LNCAP (cell line): ENCODE data around the gene FANCG.

Experiments used
- CTCF ChIP-seq: fragments of 450-650 bp; IDR thresholded peaks from 2 replicates; pipeline ENCODE4 v1.5.1; 2017; ENCODE audit warnings: mild to moderate bottlenecking

Gene FANCG

DNA sequence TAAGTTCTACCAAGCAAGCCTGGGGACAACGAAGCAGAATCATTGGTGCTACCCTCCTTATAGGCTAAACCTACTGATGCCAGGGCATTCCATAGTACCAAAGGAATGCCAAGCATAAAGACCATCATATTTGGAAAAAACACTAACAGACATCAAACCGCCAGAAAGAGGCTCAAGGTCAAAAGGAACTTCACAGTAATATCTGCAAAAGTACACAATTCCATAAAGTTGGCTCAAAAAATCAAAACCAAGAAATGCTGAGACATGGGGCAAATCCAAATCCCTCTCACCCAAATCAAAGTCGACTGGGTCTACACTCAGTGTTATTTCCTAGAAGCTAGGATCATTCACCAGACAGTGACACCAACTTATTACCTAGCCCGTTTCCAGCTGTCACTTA, 10.7 kb downstream of the FANCG start:
- no peak for TF ChIP-seq CTCF

DNA sequence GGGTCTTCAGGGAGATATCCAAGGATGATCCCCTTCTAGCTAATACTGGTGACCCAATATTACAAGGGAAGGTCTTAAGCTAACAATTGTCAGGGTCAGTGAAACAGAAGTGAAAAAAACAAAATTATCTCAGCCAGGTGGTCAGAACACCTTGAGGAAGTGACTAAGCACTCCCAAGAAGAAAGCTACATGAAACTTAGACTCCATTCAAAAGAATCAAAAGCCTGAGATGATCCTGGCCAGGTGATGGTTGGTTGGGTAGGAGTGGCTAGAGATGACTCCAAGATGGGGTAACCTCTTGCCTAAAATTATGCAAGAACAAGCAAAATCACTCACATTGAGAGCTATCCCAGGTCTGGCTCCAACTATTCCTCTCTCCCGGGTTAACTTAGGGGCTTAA, 12.7 kb downstream of the FANCG start:
- no peak for TF ChIP-seq CTCF

GRCh38 chr9:35060548-35061207, 19.1 kb downstream of the FANCG start:
- TF ChIP-seq CTCF, result no peak

GRCh38 chr9:35059438-35059837, 20.3 kb downstream of the FANCG start:
- TF ChIP-seq CTCF, result no peak

DNA sequence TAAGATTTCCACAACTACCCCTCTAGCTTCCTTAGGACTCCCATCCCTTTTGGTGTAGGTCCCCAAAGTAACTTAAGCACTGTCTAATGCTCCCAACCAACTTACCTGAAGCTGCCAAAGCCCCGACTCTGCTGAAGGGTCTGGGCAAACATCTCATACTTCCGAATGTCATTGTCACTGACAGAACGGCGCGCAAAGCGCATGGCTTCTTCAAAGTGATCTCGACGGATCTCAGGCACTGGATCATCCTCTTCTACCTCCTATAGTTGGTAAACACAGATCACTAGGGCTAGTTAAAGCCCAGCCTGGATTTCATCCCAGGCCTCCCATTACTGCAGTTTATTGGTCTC, 22.5 kb downstream of the FANCG start:
- no peak for TF ChIP-seq CTCF

- TF ChIP-seq CTCF, result no peak
These were observed 23.0 kb downstream of the FANCG start for GRCh38 chr9:35056571-35057270.

- TF ChIP-seq CTCF, result no peak
These were observed 24.7 kb downstream of the FANCG start for GRCh38 chr9:35054871-35055644.
